Lung (tissue), 12 donors: ENCODE measurements around the gene BBS9. TPM values are rescaled to one million over a fixed set of nuclear protein-coding genes. Genes with fewer than 3 reads are reported as not detected.
A peak's percentile ranks its signal among the peaks of the same experiment; 100 is the strongest.

ENCODE experiments used
- ATAC-seq: fragments of 200-7000 bp; cut with Tn5 transposase; one replicate; pipeline ENCODE4 v1.9.1; 2020; ENCODE audit warnings: moderate number of reproducible peaks; ENCODE audit not compliant: insufficient read depth, low FRiP score
- DNase-seq, 3 donors: peaks; one replicate each; pipeline ENCODE4 v3.0.0-alpha.2; 2013 to 2017
- H3K27ac ChIP-seq, 2 donors: one replicate each; pipeline ENCODE4 v1.5.1; 2013; ENCODE audit warnings: mild to moderate bottlenecking in 2 of 2, moderate library complexity in 2 of 2, control low read depth in 1 of 2, inconsistent platforms in 1 of 2, low read depth in 1 of 2, low read length in 1 of 2
- H3K27me3 ChIP-seq, 3 donors: one replicate each; pipeline ENCODE4 v1.5.1; 2013; ENCODE audit warnings: low read length in 2 of 3; ENCODE audit not compliant: control insufficient read depth in 3 of 3, insufficient read depth in 3 of 3
- H3K36me3 ChIP-seq, 4 donors: one replicate each; pipeline ENCODE4 v1.5.1; 2013; ENCODE audit warnings: low read length in 4 of 4, mild to moderate bottlenecking in 1 of 4, moderate library complexity in 1 of 4; ENCODE audit not compliant: control insufficient read depth in 4 of 4, insufficient read depth in 4 of 4
- H3K4me1 ChIP-seq, 5 donors: one replicate each; pipeline ENCODE4 v1.5.1; 2013; ENCODE audit warnings: low read length in 5 of 5, mild to moderate bottlenecking in 2 of 5, moderate library complexity in 1 of 5; ENCODE audit not compliant: control insufficient read depth in 5 of 5, insufficient read depth in 5 of 5
- H3K4me3 ChIP-seq: one replicate; pipeline ENCODE4 v1.5.1; 2013; ENCODE audit warnings: mild to moderate bottlenecking, control low read depth, moderate library complexity
- H3K9ac ChIP-seq, 2 donors: one replicate each; pipeline ENCODE4 v1.5.1; 2013; ENCODE audit warnings: low read length in 2 of 2, control low read depth in 1 of 2; ENCODE audit not compliant: insufficient read depth in 1 of 2
- H3K9me3 ChIP-seq, 4 donors: one replicate each; pipeline ENCODE4 v1.5.1; 2013; ENCODE audit warnings: low read length in 3 of 4, mild to moderate bottlenecking in 1 of 4, moderate library complexity in 1 of 4; ENCODE audit not compliant: control insufficient read depth in 4 of 4, insufficient read depth in 3 of 4
- CTCF ChIP-seq: IDR thresholded peaks from 2 replicates; pipeline ENCODE4 v1.5.1; 2012; ENCODE audit warnings: mild to moderate bottlenecking; ENCODE audit errors: control extremely low read depth, extremely low read depth
- WGBS, 2 donors: extraction: QIAGEN DNeasy Blood & Tissue Kit; methylation state at CpG; one replicate each; pipeline ENCODE4 v1.1.7; 2013; 5-methylcytosine and 5-hydroxymethylcytosine counted together
- polyA plus RNA-seq, 2 donors: library from polyadenylated mRNA; stranded (reverse); fragments of 200-250 nt; gene quantifications; one replicate each; pipeline ENCODE4 v1.2.1, GENCODE V29; 2013
- total RNA-seq, 2 donors: library from RNA; depleted of rRNA in 1 of 2; stranded (reverse); fragments of >200 nt in 1 of 2; gene quantifications; one replicate each; pipeline ENCODE4 v1.2.1, GENCODE V29; 2014 to 2021
- donor health status: control.
- donor health status: control.
- donor health status: Bipolar disorder and iron deficiency.
- donor health status: healthy.
- donor health status: DM: yes; HTN: yes; CAD: no.

Gene BBS9
- total and polyA plus RNA-seq, 4 donors = 3.5 to 65.0 (median 15.2) TPM

- Histone ChIP-seq H3K9ac (no peak overlapping the region), H3K4me3 (no peak overlapping the region), H3K27me3 (no peaks in the 10 kb centered on the region), H3K9me3 (no peaks in the 10 kb centered on the region), H3K36me3 (no peaks in the 10 kb centered on the region), H3K27ac (no peak overlapping the region), H3K4me1 (peaks cover 0 to 22% (median 2%) of the 10 kb centered on the region in 5 donors)
- WGBS, 2 donors = 85 to 90% methylated on average over 3 of the region's 3 CpGs
- no peak for TF ChIP-seq CTCF
- ATAC-seq (no peak), DNase-seq (no peak)
These were observed 507.0 kb downstream of the BBS9 start for GRCh38 chr7:33636359-33636758.

GRCh38 chr7:33639552-33640197 lies 510.3 kb downstream of the BBS9 start:
- TF ChIP-seq CTCF = no peak
- Histone ChIP-seq H3K4me1 (peaks cover 0 to 22% (median 2%) of the 10 kb centered on the region in 5 donors), H3K4me3 (no peak overlapping the region), H3K27ac (no peak overlapping the region), H3K27me3 (no peaks in the 10 kb centered on the region), H3K36me3 (no peaks in the 10 kb centered on the region), H3K9ac (no peak overlapping the region), H3K9me3 (no peaks in the 10 kb centered on the region)
- 79 to 84% methylated on average over 10 of the region's 10 CpGs for WGBS, 2 donors
- DNase-seq (peak in 2 of 3 donors; percentile 71 to 78), ATAC-seq (no peak)

- no peak for DNase-seq
- no peaks in the 10 kb centered on the region for H3K36me3 ChIP-seq
- ATAC-seq = no peak
- no peaks in the 10 kb centered on the region for H3K9me3 ChIP-seq
- H3K4me3 ChIP-seq = no peak overlapping the region
- no peak for TF ChIP-seq CTCF
- H3K9ac ChIP-seq = no peak overlapping the region
- WGBS, 2 donors = 89 to 94% methylated on average over 3 of the region's 3 CpGs
- no peak overlapping the region for H3K27ac ChIP-seq
- no peaks in the 10 kb centered on the region for H3K27me3 ChIP-seq
- H3K4me1 ChIP-seq = peaks cover 0 to 31% (median 7%) of the 10 kb centered on the region in 5 donors
These were observed 511.4 kb downstream of the BBS9 start for GRCh38 chr7:33640741-33641140.

- WGBS, 2 donors = 63 to 79% methylated on average over 1 of the region's 1 CpG
- Histone ChIP-seq H3K36me3 (no peaks in the 10 kb centered on the region), H3K27ac (no peak overlapping the region), H3K9me3 (no peaks in the 10 kb centered on the region), H3K9ac (no peak overlapping the region), H3K27me3 (no peaks in the 10 kb centered on the region), H3K4me1 (peaks cover 0 to 44% (median 7%) of the 10 kb centered on the region in 5 donors), H3K4me3 (no peak overlapping the region)
- no peak for TF ChIP-seq CTCF
- DNase-seq (no peak), ATAC-seq (no peak)
These were observed 512.9 kb downstream of the BBS9 start for GRCh38 chr7:33642312-33642711.
